GM08714 (cell line): Measurements from ENCODE around the gene HERC5.

Experiments used
- H3K4me3 ChIP-seq: fragments of 200-500 bp; sonication (Bioruptor generic); 2 replicates; pipeline ENCODE4 v1.5.1; 2014; ENCODE audit warnings: mild to moderate bottlenecking, low read length, inconsistent platforms
- ZNF274 ChIP-seq: IDR thresholded peaks from 2 replicates; pipeline ENCODE4 v1.6.1; 2012; ENCODE audit warnings: mild to moderate bottlenecking, low read depth, low read length

HERC5 gene

GRCh38 chr4:88477229-88477860 lies 20.4 kb downstream of the HERC5 start:
- no peak overlapping the region for H3K4me3 ChIP-seq
- no peak for TF ChIP-seq ZNF274

DNA sequence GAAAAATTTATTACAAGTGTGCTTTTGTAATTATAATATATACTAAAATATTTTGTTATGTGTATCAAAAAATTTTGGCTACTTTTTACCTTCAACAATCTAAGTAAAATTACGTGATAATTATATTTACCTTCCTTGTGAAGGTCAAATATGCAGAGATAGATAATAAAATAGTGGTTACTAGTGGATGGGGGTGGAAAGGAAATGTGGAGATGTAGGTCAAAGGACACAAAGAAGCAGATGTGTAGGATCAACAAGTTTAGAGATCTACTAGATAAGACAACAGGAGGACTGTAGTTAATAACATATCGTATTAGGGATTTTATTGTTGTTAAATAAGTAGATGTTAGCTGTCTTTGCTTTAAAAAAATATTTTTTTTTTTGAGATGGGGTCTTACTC lies 21.3 kb downstream of the HERC5 start:
- no peak for TF ChIP-seq ZNF274
- H3K4me3 ChIP-seq, result no peak overlapping the region

DNA sequence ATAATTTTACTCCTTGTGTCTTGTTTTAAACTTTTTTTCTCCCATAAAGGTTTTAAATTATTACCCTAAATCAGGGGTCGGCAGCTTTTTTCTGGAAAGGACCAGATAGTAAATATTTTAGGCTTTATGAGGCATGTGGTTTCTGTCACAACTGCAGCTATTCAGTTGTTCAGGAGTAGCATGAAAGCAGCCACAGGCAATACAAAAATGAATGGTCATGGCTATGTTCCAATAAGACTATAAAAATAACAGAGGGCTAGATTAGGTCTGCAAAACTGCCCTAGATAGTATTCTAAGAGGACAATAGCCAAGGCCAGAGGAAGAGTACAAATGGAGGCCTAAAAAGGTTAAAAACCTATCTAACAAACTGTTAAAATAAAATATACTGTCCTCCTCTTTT lies 24.6 kb downstream of the HERC5 start:
- TF ChIP-seq ZNF274, result no peak

DNA sequence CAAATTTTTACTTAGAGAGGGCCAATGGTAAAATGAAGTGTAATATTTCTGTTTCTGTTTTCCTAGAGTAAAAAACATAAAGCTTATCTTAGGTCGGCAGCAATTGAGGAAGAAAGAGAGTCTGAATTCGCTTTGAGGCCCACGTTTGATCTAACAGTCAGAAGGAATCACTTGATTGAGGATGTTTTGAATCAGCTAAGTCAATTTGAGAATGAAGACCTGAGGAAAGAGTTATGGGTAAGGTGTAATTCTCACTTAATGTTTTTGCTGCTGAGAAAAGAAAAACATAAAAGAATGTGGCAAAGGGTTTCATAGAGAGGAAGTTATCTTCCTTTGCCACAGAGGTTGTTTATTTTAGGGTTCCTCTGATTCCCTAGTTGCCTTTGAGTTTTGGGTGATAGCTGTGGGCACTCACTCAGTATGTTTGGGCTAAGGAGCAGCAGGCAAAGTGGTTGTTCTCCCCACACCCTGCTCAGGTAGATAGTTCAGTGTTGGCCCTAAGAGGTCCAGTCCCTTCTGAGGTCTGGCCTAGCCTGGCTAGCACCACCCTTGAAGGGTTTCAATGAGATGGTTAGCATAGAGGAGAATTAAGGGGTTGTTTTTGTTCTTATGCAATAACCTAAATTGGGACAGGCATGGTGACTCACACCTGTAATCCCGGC lies 32.3 kb downstream of the HERC5 start:
- no peak for TF ChIP-seq ZNF274
- no peak overlapping the region for H3K4me3 ChIP-seq

More for the DNA sequence above, 24.6 kb downstream of the HERC5 start:
- H3K4me3 ChIP-seq, result no peak overlapping the region

DNA sequence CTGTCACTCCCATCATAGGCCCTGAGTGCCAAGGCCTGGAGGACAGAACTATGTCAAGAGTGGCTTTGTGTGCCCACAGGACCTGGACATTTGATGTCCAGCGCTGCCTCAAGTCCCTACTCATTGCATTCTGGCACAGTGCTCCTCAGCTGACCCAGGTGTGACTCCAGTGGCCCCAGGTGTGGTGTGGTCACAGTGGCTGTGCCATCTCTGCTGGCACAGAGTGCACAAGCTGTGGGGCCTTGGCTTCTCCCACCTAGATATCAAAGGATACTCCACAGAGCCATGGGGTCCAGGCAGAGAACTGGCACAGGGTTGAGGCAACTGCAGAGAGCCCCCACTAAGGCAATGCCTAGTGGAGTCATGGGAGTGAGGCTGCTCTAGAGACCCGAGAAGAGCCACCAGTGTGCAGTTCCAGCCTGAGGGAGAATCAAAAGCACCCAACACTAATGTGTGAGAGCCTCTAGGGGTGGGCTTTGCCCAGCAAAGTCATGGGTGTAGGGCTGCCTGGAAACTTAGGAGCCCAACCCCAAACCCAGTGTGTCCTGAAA lies 41.0 kb downstream of the HERC5 start:
- TF ChIP-seq ZNF274, result no peak
- no peak overlapping the region for H3K4me3 ChIP-seq

DNA sequence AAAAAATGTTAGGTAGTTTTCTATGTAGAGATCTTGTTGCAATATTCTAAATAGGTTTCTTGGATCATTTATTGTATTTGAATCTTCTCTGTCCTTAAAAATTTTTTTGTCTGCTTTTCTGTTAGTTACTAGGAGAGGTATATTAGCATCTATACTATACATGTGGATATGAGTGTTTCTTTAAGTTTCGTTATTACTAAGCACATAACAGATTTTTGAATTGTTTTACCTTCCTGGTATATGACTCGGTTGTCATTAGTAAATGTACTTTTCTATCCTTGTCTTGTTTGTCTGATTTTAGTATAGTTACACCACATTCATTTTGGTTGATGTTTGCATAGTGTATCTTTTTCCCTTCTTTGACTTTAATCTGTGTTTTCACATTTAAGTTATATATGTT lies 46.4 kb downstream of the HERC5 start:
- H3K4me3 ChIP-seq, result no peak overlapping the region
- TF ChIP-seq ZNF274, result no peak

GRCh38 chr4:88511236-88511635 lies 54.3 kb downstream of the HERC5 start:
- no peak for TF ChIP-seq ZNF274
- H3K4me3 ChIP-seq, result no peak overlapping the region

DNA sequence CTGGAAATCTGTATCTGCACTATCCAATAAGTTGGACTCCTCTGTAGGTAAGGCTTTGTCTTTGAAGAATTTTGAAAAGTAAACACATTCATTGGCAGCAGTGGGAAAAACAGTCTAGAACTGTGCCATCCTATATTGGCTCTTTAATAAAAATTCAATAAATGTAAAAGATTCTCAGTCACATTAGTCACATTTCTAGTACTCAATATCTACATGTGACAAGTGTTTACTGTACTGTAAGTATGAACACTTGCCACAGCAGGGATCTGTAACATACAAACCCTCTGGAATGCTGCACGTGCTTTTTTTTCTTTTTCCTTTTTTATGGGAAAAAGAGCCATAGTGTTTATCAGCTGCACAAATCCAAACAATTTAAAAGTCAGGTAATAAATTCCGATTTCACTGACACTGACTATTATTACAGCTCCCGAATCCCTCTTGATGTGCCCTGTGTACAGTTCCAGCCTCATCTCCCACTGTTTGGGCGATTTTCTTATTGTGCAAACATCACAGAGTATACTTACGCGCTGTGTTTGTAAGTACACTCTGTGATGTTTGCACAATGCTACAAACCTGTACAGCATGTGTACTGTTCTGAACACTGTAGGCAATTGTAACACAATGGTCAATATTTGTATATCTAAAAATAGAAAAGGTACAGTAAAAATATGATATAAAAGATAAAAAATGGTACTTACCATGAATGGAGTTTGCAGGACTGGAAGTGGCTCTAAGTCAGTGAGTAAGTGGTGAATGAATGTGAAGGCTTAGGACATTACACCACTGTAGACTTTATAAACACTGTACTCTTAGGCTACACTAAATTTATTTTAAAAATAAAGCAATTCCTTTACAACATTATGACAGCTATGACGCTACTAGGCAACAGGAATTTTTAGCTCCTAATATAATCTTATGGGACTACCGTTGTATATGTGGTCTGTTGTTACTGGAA lies 57.9 kb downstream of the HERC5 start:
- TF ChIP-seq ZNF274, result no peak
- H3K4me3 ChIP-seq, result no peak overlapping the region

GRCh38 chr4:88516746-88517145 lies 59.8 kb downstream of the HERC5 start:
- no peak for TF ChIP-seq ZNF274

GRCh38 chr4:88517825-88518224 lies 60.9 kb downstream of the HERC5 start:
- TF ChIP-seq ZNF274, result no peak
- H3K4me3 ChIP-seq, result no peak overlapping the region

More at GRCh38 chr4:88516746-88517145, 59.8 kb downstream of the HERC5 start:
- H3K4me3 ChIP-seq, result no peak overlapping the region

GRCh38 chr4:88518911-88519310 lies 62.0 kb downstream of the HERC5 start:
- no peak overlapping the region for H3K4me3 ChIP-seq
- TF ChIP-seq ZNF274, result no peak

DNA sequence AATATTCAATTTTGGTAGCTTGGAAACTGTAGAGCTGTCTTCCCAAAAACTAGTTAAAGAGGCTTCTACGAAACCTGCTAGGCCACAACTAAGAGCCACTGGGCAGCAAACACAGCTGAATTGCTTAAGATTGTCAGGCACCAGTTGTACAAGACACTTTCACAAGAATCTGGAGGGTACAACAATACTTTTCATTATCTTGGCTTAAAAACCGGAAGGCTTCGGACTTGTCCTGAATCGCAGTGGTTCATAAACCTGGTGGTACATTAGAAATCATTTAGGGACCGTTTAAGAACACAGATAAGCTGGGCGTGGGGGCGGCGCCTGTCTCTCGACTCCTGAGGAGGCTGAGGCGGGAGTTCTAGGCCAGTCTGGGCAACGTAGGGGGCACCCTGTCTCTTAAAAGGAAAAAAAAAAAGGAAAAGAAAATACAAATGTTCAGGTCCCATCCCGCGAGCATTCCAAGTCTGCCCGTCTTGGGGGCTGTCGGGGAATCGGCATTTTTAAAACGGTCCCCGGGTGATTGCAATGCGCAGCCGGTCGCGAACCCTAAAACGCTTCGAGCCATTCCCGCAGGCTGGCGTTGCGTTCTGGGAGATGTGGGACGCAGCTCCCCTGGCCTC lies 65.9 kb downstream of the HERC5 start:
- TF ChIP-seq ZNF274, result no peak
- H3K4me3 ChIP-seq, result peak overlapping the region; percentile 84

- no peak for TF ChIP-seq ZNF274
- peak within 1 kb of the TSS; percentile 84 for H3K4me3 ChIP-seq
These were observed 66.6 kb downstream of the HERC5 start, which contains the start of gene PYURF for GRCh38 chr4:88523325-88524129. TSS of gene PYURF (minus strand) at chr4:88523776. CDS start at chr4:88523700, 76 bp downstream.
